H1 (cell line): ENCODE data around the gene ACVR2A. TPM values are rescaled to one million over a fixed set of nuclear protein-coding genes. Genes with fewer than 3 reads are reported as not detected.

Source experiments
- EZH2 ChIP-seq: fragments of 200-600 bp; sonication (generic); IDR thresholded peaks from 2 replicates; pipeline ENCODE4 v1.7.1; 2012; ENCODE audit warnings: low read depth, mild to moderate bottlenecking, moderate library complexity, low read length, inconsistent platforms; ENCODE audit not compliant: severe bottlenecking
- JUND ChIP-seq: IDR thresholded peaks from 2 replicates; pipeline ENCODE4 v1.6.1; 2011; ENCODE audit warnings: mild to moderate bottlenecking, improper control_type of control experiment, low read length
- MAX ChIP-seq: IDR thresholded peaks from 2 replicates; pipeline ENCODE4 v1.6.1; 2012; ENCODE audit warnings: inconsistent platforms
- YY1 ChIP-seq: IDR thresholded peaks from 2 replicates; pipeline ENCODE4 v1.6.1; 2011; ENCODE audit warnings: low read depth, mild to moderate bottlenecking, low read length
- polyA plus RNA-seq, 7 experiments: library from polyadenylated mRNA; depleted of rRNA in 3 of 7; stranded (reverse) in 5 of 7; unstranded in 2 of 7; fragments of >200 nt in 5 of 7; fragments of 200-250 nt in 2 of 7; gene quantifications; 1 replicate in 5 of 7; 2 replicates in 1 of 7; 4 replicates in 1 of 7; pipeline versions ENCODE4 v1.2.1 to v1.2.3, GENCODE V29; 2011 to 2013; ENCODE audit warnings: missing spikeins in 2 of 7, mixed read lengths in 2 of 7
- total RNA-seq: library from RNA; stranded (reverse); fragmentation: NEBNext Ultra II Directional; extraction: Animal tissue kit (Norgen Biotek cat#: 25700); gene quantifications from 2 replicates; pipeline ENCODE4 v1.2.1, GENCODE V29; 2021

Gene ACVR2A
- total and polyA plus RNA-seq, 2 of the 8 experiments (the other 6 are each of a cell fraction or from before 2014, with no cell fraction given), result 3.4 to 18.1 TPM

GRCh38 chr2:147913701-147914480, 69.1 kb downstream of the ACVR2A start (continued):
- TF ChIP-seq EZH2 (no peak), JUND (no peak), MAX (no peak), YY1 (no peak)
